CD4-positive, alpha-beta T cell treated with Interleukin-12 subunit alpha and Interleukin-12 subunit beta, for 1 hour (primary cell): ENCODE data around the gene PTPRK.
A peak's percentile ranks its signal among the peaks of the same experiment; 100 is the strongest.

ENCODE experiments used
- DNase-seq: peaks from one replicate; pipeline ENCODE4 v3.0.0-alpha.2; 2020

The PTPRK gene

DNA sequence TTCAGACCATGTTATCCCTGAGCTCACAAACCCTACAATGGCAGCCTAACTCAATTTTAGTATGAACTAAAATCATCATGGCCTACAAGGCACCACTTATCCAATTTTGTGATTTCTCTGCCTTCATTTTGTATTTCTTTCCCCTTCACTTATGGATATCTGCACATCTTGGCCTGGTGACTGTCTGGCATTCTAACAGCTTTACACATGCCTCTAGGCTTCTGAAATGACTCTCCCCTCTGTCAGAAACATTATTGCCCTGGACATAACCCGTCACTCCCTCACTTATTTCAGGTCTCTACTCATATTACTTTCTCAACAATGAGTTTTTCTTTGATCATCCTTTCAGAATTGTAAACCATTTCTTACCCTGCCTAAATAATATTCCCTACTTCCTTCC is 530.3 kb downstream of the PTPRK start:
- no peak for DNase-seq

DNA sequence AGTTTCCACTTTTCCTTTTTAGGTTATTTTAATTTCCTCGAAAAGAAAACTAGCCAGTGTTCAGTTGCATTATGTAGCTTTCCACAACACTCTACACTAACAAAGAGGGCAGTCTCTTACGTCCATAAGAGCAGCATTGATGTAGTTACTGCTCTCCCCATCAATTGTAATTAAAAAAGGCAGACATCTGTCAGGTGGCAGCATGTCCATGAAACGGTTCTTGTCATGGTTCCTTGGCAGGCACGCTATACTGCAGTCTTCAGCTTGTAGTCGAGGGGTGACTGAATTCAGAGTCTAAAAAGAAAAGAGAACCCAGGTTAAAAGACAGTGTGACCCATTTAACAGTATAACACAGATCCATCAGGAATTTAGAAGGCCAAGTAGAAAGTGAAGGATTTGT is 539.4 kb downstream of the PTPRK start:
- no peak for DNase-seq

DNA sequence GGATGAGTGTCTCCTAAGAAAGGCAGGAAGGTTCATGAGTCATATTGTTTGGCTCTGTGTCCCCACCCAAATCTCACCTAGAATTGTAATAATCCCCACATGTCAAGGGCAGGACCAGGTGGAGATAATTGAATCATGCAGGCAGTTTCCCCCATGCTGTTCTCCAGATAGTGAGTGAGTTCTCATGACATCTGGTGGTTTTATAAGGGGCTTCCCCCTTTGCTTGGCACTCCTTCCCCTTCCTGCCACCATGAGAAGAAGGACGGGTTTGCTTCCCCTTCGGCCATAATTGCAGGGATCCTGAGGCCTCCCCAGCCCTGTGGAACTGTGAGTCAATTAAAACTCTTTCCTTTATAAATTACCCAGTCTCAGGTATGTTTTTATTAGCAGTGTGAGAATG is 542.2 kb downstream of the PTPRK start:
- DNase-seq: peak; percentile 48

GRCh38 chr6:127976796-127977195 is 543.6 kb downstream of the PTPRK start:
- no peak for DNase-seq

- no peak for DNase-seq
Measured at GRCh38 chr6:127976111-127976510, 544.3 kb downstream of the PTPRK start.

- DNase-seq: no peak
Measured at GRCh38 chr6:127972815-127973214, 547.6 kb downstream of the PTPRK start.

- DNase-seq: peak; percentile 80
Measured at GRCh38 chr6:127971945-127972391, 548.4 kb downstream of the PTPRK start.

DNA sequence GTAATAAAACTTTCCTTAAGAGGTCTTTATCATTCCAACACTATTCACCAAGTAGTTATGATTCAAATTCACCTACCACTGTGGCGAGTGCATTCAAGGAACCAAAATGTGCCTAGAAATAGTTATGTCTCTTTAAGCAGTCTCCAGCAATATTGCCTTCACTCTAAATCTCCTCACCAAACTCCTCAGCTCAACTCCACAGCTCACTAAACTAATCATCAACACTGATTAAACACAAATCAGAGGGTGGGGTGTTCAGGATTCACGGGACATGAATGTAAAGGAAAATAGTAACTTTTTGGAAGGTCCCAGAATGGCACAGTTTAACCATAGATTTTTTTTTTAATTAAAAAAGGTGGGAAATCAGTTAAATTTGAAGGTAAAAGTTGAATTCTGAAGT is 549.0 kb downstream of the PTPRK start:
- no peak for DNase-seq

GRCh38 chr6:127969701-127970100 is 550.7 kb downstream of the PTPRK start:
- DNase-seq: no peak

DNA sequence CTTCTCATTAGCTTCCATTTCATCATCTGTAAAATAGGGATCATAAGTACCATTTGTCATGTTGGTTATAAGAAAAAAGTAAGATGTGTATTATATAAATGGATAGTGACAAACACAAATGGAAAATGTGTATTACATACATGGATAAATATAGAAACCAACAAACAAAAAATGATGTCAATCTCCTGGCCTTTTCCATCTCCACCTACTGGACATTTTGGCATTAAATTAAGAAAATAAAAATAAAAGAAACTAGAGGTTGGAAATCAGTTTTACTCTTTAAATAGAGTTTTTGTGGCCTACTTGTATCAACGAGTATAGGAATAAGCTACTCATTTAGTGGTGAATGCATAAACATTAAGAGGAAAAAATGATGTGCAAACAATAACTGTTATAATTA is 552.0 kb downstream of the PTPRK start:
- DNase-seq: no peak

- no peak for DNase-seq
Measured at GRCh38 chr6:127967708-127968107, 552.7 kb downstream of the PTPRK start.

DNA sequence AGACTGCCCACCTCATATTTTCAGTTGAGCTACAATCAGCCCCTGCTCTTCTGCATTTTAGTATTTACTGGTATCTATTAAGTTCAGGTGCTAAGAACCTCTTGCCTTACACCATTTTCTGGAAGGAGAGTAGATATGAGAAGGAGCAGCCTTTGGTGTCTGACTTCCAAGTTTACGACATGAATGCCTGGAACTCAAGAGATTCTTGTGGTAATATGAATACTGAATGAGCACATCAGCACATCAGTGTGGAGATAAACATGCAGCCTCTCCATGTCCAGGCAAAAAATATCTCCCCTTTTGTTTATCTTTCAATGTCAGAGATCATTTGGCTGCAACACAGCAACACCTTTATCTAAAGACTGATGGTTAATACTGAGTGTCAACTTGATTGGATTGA is 553.8 kb downstream of the PTPRK start:
- DNase-seq: no peak

DNA sequence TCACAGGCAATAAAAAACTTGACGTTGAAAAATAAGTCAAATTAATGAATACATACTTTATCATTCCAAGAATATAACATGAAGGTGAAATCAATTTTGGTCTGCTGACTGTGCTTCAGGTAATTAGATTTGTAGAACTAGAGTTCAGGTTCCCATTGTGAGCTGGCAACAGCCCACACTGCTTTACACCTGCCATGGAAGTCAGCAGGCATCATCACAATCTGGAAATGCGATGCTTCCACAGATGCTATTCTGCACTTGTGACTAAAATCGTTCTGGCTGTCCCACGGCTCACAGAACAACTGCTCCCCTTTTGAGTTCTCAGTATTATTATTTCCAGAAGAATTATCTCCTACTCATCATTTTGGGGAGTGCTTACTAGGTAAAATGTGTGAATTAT is 556.9 kb downstream of the PTPRK start:
- no peak for DNase-seq

GRCh38 chr6:127959869-127960268 is 560.5 kb downstream of the PTPRK start:
- no peak for DNase-seq

GRCh38 chr6:127956956-127957355 is 563.4 kb downstream of the PTPRK start:
- DNase-seq: no peak

DNA sequence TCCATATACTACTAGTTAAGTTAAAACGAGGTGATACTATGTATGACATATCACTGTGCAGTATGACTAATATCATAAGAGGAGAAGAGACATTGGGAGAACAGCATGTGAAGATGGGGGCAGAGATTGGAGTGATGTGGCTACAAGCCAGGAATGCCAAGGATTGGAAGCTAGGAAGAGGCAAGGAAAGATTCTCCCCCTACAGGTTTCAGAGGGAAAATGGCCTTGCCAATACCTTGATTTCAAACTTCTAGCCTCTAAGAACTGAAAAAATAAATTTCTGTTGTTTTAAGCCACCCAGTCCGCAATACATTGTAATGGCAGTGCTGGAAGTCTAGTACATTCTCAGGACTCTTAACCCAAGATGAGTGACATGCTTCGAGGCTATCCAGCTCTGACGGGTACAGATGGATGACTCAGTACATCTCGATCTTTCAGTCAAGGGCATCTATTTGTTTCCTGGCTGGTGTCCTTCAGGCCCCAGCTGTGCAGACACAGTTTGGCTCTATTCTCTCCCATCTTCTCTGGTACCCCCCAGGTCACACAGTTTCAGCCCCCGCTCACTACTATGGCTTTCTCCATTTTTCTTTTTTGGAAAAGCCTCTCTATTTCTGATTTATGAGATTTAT is 564.0 kb downstream of the PTPRK start:
- DNase-seq: no peak

GRCh38 chr6:127954082-127954481 is 566.3 kb downstream of the PTPRK start:
- no peak for DNase-seq

DNA sequence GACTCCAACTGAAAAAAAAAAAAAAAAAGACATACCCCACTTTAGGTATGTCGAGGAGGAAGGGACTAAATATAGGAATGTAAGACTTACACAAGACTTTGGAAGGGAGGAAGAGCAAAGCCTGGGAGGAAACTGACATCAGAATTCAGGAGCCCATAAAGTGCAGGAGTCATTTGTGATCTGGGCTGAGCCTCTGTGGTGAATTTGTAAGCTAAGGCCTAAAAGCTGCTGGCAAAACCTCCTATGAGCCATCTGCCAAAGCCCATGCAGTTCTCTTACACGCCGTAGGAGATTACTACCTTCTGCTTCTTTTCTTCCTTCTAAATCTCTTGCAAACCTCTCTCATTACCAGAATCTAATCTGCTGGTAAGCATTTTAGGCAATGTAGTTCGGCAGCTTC is 567.6 kb downstream of the PTPRK start:
- no peak for DNase-seq

DNA sequence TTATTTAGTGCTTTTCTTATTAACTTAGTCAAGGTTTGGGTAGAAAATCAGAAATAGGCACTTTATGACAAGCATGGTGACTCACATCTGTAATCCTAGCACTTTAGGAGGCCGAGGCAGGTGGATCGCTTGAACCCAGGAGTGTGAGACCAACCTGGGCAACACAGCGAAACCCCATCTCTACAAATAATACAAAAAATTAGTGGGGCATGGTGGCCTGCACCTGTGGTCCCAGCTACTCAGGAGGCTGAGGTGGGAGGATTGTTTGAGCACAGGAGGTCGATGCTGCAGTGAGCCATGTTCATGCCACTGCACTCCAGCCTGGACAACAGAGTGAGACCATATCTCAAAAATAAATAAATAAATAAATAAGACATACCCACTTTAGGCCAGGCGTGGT is 568.2 kb downstream of the PTPRK start:
- no peak for DNase-seq

DNA sequence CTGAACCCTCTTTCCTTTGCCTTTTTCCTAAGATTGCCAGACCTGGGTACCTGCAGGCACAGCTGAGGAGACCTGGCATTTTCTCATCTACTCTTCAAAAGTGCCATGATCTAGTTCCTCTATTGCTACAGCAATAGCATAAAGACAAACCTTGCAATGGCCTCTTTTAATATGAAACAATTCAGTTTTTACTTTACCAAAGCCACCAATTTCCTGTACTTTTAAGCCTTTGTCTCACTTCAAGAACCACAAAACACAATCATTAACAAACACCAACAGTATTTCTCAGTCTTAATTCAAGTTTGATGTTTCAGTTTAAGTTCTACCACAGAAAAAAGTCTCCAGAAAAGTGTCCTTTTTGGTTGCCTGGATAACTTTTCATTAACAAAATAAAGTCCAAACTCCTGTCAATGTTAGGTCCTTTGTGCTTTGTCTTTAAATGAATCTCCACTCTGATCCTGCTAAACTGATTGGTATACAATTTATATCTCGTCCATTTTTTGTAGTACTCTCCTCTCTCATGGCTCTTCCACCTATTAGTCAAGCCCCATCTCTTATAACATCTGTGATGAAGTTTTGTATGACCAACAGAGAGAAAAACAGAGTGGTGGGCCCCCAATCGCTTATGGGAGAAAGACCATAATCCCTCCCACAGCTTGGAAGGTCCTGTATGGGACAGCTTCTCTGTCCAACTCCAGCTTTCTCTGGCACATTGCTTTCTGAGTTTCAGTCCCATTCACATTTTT is 569.1 kb downstream of the PTPRK start:
- peak; percentile 55 for DNase-seq

DNA sequence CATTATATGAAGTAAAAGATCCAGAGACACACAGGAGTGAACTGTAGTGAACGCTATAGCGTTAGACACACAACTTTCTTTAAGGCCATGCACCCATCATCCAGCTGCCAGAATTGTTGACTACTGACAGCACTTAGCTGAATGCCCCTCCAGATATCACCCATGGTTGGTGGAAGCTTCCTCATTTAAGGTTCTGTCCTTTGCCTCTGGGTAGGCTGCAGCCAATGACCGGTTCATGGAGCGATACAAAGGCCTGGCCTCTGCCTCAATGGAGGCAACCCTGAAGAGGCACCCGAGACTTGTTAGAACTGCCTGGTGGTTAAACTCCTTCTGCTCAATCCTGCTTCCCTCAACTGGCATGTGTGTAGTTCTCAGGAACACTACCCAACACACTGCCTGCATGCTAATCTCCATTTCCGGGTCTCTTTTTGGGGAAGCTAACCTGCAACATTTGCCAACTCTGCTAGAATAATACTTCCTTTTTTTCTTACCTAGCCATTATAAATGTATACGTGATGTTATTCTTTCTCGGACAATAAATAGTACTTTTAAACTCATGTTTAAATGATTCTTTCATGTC is 569.7 kb downstream of the PTPRK start:
- no peak for DNase-seq

- no peak for DNase-seq
Measured at GRCh38 chr6:127949251-127949650, 571.1 kb downstream of the PTPRK start.

GRCh38 chr6:127946388-127946787 is 574.0 kb downstream of the PTPRK start:
- DNase-seq: no peak

- no peak for DNase-seq
Measured at GRCh38 chr6:127945434-127946097, 574.8 kb downstream of the PTPRK start.
